Testis (tissue), 2 donors: ENCODE measurements around the gene PDIA6.

Experiments used
- CTCF ChIP-seq, 3 experiments: fragments of 450-650 bp in 2 of 3; fragments of 200-600 bp in 1 of 3; sonication (generic) in 1 of 3; IDR thresholded peaks; one replicate each; pipeline ENCODE4 v1.5.1; 2016 to 2019; ENCODE audit warnings: antibody characterized with exemption in 3 of 3, mild to moderate bottlenecking in 2 of 3, moderate library complexity in 1 of 3
- POLR2A ChIP-seq: fragments of 450-650 bp; IDR thresholded peaks from one replicate; pipeline ENCODE4 v1.6.1; 2017; ENCODE audit warnings: antibody characterized with exemption, mild to moderate bottlenecking, moderate library complexity

GRCh38 chr2:10820978-10821695 is 8.6 kb upstream of the PDIA6 start:
- TF ChIP-seq CTCF (IDR thresholded peaks at IDR 0.05) (no peak), POLR2A (no peak)
